GM18511 (cell line): ENCODE data around the gene TAS2R50.
"Not testable (repeated sequence)": the region's sequence is repeated elsewhere in the genome, so short reads cannot be mapped to it uniquely, and the experiment has no call there.

Experiments
- ATAC-seq: cut with Tn5 transposase; IDR thresholded peaks from one replicate; pipeline ENCODE4 v1.9.1; 2021; ENCODE audit warnings: mild to moderate bottlenecking, moderate library complexity; ENCODE audit not compliant: unreplicated experiment

The TAS2R50 gene, protein sequence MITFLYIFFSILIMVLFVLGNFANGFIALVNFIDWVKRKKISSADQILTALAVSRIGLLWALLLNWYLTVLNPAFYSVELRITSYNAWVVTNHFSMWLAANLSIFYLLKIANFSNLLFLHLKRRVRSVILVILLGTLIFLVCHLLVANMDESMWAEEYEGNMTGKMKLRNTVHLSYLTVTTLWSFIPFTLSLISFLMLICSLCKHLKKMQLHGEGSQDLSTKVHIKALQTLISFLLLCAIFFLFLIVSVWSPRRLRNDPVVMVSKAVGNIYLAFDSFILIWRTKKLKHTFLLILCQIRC

GRCh38 chr12:10986812-10987211 is at the start of gene TAS2R50:
TSS of gene TAS2R50 (minus strand) at chr12:10986912. CDS start at chr12:10986860, 52 bp downstream.
- ATAC-seq, result no peak

GRCh38 chr12:11033959-11034358 is 47.2 kb upstream of the TAS2R50 start:
- ATAC-seq, result not testable (repeated sequence)

- ATAC-seq, result no peak
Observed at GRCh38 chr12:11031307-11031706, 44.6 kb upstream of the TAS2R50 start, which contains the start of gene TAS2R31. TSS of gene TAS2R31 (minus strand) at chr12:11031407. CDS start at chr12:11031335, 72 bp downstream.

- ATAC-seq, result no peak
Observed at GRCh38 chr12:11026118-11026517, 39.4 kb upstream of the TAS2R50 start.

- no peak for ATAC-seq
Observed at GRCh38 chr12:11023387-11023786, 36.7 kb upstream of the TAS2R50 start.

- ATAC-seq, result no peak
Observed at GRCh38 chr12:11022520-11022919, 35.8 kb upstream of the TAS2R50 start, which contains the start of gene TAS2R19. TSS of gene TAS2R19 (minus strand) at chr12:11022620. CDS start at chr12:11022571, 49 bp downstream.

DNA sequence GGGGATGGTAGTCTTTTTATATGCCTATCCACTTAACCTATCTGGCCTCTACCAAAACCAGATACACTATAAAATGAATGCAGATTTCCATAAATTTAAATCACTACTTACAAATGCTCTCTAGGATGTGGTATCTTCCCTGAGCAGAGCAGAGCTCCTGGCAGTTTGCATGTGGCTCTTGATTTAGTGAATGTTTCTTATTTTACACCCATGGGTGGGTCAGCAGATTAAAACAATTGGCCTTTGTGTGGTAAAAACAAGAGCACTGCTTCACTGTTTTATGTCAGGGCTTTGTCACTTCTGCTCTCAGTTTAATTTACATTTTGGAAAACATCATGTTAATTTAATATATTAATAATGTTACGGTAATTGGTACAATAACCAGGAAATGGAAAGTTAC is 30.2 kb upstream of the TAS2R50 start:
- ATAC-seq, result no peak

DNA sequence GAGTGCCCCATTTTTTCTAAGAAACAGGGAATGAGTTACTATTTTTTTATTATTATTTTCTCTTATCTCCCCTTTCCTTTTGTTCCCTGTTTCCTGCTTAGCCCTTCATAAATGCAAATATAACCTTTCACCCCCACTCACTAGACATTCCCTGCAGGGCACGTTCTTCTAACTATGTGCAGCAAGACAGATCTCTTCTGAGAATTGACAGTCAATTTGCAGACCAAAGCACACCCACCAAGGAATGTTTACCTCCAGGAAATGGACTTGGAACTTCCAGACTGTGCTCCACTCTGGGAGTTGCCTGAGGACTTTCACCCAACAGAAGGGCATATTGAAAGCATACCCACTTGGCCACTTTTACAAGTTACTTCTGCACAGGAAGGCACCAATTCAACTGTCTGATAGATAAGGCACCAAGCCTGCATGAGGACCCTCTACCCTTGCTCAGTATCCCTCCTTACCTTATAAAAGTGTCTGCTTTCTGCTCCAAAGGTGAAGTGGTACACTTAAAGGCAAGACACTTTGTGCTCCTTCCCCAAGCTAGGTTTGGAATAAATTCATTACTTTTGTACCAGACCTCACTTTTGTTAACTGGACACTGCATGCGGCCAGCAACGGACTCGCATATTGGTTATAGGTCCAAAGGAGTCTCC is 29.2 kb upstream of the TAS2R50 start:
- no peak for ATAC-seq

GRCh38 chr12:11014234-11014633 is 27.5 kb upstream of the TAS2R50 start:
- no peak for ATAC-seq

DNA sequence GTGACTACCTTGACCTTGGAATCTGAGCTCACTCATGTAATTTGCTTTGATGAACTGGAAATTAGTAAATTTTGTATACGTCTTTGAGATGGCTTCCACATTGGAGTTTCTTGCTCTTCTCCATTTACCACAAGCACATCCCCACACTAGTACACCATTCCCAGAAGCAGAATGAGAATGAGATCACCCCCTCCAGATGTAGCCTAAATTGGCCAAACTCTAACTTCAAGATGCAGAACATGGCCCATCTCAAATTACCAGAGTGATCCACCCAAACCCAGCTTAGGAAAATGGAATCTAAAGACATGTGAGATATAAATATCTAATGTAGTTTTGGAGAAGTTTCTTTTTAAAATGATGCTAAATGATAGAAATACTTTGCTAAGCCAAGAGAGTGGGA is 20.9 kb upstream of the TAS2R50 start:
- no peak for ATAC-seq

DNA sequence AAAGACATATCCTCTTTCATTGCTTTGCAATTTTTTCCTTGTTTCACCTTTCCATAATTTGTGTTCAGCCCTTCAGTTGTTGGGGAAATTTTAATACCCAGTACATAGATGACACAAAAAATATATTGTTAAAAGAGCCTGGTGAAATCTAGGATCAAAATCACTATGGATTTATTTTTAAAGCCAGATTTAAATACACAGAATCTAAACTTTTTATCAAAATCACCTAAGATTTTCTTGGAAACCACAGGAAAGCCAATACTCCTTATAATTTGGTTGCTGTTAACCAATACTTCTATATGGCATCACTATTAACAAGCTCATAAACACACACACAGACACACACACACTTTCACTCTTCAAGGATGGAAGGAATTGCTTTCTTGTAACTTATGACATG is 11.5 kb upstream of the TAS2R50 start, which contains the start of gene TAS2R20:
TSS of gene TAS2R20 (minus strand) at position 101 of the 400 bp plus-strand sequence. CDS start 429 bp downstream, outside the sequence.
- ATAC-seq, result no peak

DNA sequence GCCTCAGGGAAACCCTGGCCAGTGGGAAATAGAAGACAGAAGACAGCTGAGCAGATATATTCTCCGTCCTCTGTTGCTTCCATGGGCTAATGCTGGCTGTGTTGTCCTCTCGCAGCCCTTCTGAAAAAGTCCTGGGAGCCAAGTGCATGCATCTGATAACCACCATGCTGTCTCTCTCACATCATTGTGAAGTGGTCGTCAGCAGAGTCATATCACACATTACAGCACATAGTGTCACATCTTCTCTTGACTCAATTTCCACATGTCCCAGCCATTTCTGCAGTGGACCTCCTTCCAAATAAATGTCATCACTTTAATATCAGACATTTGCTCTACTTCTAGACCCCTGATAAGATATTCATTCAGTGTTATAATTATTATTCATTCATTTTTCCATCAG is 7.6 kb upstream of the TAS2R50 start:
- ATAC-seq, result no peak

- no peak for ATAC-seq
Observed at GRCh38 chr12:10989107-10989506, 2.4 kb upstream of the TAS2R50 start.

DNA sequence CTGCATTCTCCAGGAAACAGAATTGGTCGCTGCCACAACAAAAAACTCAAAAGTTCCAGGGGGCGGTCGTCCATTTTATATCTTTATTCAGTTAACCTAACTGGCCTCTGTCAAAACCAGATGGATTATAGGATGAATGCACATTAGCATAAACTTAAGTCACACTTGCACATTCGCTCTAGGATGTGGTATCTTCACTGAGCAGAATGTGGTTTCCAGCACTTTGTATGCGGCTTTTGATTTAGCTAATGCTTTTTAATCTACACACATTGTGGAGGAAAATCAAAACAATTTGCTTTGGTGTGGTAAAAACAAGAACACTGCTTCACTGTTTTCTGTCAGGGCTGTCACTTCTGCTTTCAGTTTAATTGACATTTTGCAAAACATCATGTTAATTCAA is 4.5 kb downstream of the TAS2R50 start:
- ATAC-seq, result no peak

- no peak for ATAC-seq
Observed at GRCh38 chr12:10974965-10975364, 11.7 kb downstream of the TAS2R50 start.

DNA sequence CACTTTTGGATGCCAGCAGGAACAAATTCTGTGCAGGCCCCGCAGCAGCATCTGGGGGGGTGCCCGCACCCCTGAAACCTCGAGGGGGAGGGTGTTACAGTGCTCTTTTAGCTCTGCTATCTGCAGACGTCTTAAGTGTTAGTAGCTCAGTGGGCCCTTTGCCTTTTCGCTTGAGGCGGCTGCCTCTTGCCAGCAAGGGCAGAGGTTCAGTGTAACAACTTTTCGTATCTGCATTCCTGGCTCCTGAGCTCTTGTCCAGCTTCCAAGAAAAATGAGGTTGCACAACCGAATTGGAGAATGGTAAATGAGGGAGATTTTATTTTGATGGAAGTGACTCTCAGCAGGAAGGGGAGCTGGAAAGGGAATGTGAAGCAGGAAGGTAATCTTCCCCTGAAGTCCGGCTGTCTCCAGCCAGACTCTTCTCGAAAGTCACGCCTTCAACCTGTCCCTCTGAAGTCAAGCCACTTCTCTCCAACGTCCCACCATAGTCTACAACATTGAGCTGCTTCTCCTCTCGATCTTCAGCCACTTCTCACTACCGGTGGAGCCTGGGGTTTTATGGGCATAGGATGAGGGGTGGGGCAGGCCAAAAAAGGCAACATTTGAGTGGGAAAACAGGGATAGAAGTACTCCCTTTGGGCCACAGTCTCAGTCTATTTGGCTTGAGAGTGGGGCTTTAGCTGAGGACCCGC is 17.8 kb downstream of the TAS2R50 start:
- ATAC-seq, result no peak

DNA sequence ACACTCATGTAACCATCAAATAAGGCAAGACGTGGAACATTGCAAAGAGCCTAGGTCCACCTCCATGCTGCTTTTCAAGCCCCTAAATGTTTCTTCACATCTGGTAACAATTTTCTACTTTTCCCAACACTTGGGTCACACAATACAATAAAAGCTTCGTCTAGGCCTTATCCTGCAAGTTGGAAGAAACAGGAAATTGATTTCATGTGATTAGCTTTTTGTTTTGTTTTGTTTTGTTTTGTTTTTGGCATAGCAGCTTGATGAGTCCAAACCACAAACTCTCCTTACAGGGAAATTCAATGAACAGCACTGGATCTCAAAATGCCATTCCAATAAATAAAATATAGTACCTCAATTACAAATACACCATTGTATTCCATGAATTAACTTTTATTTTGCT is 19.3 kb downstream of the TAS2R50 start:
- ATAC-seq, result no peak

GRCh38 chr12:10966314-10966713 is 20.4 kb downstream of the TAS2R50 start:
- no peak for ATAC-seq

GRCh38 chr12:10965476-10965875 is 21.2 kb downstream of the TAS2R50 start:
- no peak for ATAC-seq

DNA sequence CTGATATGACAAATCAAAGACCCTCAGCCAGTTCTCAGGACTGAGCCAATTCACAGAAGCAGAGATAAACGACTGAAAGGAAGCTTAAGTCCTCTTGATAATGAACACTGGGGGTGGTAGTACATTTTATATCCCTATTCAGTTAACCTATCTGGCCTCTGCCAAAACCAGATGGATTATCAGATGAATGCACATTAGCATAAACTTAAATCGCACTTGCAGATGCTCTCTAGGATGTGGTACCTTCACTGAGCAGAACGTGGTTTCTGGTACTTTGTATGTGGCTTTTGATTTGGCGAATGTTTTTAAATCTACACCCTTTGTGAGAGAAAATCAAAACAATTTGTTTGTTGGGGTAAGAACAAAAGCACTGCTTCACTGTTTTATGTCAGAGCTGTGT is 26.5 kb downstream of the TAS2R50 start:
- no peak for ATAC-seq

DNA sequence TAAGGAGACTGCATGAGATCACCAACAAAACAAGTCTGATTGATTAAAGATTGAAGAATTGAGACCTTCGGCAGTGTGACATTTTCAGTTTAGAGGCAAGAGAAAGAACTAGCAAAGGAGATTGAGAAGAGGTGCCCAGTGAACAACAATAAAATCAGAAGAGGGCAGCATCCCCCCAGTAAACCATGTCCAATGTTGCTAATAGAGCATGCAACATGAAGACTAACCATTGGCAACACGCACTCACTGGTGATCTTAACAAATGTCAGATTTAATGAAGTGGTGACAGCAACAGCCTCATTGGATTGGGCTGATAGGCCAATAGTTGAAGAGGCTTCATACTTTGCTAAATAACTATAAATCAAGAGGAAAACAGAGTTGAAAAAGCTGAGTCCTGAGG is 26.9 kb downstream of the TAS2R50 start:
- ATAC-seq, result no peak

DNA sequence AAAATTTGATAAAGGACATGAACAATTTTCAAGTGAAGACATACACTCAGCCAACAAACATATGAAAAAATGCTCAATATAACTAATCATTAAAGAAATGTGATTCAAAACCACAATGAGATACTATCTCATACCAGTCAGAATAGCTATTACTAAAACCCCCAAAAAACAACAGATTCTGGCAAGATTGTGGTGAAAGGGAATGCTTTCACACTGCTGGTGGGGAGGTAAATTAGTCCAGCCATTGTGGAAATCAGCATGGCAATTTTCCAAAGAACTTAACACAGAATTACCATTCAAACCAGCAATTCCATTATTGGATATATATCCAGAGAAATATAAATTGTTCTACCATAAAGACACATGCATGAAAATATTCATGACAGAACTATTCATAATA is 29.0 kb downstream of the TAS2R50 start:
- ATAC-seq, result no peak
